Fibroblast of gingiva (primary cell): ENCODE results near the gene GNB1.

Experiments
- DNase-seq: peaks from one replicate; pipeline ENCODE4 v3.0.0-alpha.2; 2011; ENCODE audit warnings: low read depth

The GNB1 gene

DNA sequence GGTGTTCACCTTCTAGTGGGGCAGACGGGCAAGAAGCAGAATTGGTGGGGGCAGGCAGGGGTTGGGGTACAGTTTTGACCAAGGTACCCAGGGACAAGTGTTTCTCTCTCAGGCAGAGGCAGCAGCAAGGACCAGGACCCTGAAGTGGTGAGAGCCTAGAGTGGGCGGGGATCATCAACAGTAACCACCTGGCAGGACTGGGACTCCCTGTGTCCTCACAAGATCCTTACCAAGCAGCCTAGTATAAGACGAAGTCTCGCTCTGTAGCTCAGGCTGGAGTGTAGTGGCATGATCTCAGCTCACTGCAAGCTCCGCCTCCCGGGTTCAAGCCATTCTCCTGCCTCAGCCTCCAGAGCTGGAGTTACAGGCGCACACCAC lies 109.4 kb downstream of the GNB1 start:
- no peak for DNase-seq

DNA sequence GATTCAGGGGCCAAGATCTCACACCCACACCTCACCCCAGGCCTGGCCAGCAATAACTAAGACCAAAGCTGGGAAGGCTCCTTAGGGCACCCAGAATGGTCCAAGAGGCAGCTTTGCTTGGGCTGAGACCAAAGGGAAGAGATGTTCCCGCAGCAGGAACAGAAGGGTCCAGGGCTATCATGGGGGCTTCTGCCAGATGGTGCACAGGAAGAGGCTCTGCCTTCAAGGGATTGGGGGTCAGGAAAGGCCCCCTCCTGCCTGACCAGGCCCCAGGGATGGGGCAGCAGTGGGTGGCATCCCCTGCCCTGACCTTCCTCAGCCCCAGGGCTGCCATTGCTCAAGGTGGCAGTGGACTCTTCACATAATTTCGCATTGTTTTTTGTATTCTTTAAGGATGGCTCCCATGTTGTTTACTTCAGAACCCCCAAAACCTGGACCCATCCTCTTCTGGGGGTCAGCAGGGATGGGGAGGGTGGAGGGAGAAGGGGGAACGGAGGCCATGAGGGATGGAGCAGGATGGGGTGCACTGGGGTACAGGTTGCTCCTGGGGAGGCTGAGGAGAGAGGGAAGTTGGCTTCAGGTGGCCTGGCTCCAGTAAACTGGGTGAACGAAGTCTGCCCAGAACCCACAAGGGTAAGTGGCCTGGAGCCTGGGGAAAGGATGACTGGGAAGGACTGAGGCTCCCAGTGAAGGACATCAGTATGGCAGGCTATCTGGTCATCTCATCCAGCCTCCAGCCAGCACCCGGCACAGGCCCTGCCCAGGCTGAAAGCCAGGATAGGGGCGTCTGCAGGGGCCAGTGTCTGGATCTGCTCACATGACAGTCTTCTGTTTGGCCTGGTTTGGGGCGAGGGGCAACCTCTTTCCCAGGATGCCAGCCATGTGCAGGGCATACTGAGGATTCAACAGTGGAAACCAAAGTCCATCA lies 110.0 kb downstream of the GNB1 start:
- no peak for DNase-seq

DNA sequence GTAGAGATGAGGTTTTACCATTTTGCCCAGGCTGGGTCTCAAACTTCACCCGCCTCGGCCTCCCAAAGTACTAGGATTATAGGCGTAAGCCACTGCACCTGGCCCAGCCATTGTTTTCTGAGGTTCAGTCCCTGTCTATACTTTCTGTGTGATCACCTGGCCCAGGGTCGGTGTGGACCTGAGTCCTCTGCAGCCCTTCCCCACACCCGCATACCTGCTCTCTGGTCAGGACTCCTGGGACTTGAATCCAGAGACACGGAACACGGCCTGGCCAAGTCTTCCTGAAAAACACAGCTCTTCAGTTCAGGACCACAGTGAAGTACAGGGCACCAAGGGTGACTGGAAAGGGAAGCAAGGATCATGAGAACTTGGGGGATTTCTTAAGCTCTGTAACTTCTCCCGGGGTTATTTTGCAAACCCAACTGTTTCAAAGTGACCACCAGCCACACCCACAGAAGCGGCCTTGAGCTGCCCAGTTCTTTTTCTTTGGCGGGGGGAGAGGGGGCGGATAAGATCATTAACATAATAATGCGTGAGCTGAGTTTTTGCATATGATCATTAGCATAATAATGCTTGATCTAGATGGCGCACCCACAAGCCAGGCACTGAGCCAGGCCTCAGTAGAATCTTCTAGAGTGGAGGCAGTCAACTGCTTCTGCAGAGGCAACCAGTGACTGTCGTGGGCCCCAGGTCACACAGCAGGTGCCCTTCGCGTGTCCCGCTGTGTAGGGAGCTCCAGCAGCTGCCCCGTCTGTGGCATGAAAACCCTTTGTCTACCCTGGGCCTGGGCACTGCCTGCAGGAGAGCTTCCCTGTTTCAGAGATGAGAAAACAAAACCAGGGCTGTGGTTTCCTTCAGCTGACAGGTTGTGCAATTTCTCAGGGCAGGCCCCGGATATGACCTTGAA lies 110.9 kb downstream of the GNB1 start:
- DNase-seq: peak; percentile 69

DNA sequence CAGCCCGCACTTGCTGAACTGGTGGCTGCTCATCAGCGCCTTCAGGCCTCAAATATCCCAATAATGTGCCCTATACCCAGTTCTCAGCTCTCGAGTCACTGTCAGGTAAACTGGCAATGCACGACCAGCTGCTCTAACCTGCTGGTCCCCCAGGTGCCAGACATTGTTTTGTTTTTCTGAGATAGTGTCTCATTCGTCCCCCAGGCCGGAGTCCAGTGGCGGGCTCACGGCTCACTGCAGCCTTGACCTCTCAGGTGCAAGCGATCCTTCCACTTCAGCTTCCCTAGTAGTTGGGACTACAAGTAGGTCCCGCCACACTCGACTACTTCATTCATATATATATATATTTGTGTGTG lies 111.6 kb downstream of the GNB1 start:
- DNase-seq: no peak

DNA sequence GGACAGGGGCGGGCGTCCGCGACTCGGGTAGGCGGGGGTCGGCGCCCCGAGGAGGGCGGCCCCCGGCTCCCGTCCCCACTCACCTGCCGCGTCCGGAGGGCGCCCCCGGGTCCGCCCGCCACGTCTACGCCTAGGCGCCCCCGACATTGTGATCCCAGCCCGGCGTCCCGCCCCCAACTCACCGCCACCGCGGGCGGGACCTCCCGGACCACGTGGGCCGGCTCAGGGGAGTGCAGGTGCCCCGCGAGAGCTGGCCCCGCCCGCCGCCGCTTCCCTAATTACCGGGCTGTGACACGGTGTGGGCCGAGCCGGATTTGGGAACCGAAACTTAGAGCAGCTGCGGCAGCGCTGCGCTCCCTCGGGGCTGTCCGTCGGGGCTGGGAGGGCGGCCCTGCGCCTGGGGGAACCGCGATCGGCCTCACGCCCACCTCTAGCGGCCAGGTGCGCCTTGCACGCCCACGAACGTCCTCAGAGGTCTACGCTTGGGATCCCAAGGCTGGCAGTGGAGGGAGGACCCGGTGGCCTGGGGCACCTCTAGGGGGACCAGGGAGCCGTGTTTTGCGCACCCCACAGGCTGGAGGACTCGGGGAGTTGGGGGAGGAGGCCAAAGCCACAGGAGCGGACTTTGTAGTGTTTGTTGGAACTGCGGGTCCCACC lies 112.1 kb downstream of the GNB1 start:
- DNase-seq: no peak

DNA sequence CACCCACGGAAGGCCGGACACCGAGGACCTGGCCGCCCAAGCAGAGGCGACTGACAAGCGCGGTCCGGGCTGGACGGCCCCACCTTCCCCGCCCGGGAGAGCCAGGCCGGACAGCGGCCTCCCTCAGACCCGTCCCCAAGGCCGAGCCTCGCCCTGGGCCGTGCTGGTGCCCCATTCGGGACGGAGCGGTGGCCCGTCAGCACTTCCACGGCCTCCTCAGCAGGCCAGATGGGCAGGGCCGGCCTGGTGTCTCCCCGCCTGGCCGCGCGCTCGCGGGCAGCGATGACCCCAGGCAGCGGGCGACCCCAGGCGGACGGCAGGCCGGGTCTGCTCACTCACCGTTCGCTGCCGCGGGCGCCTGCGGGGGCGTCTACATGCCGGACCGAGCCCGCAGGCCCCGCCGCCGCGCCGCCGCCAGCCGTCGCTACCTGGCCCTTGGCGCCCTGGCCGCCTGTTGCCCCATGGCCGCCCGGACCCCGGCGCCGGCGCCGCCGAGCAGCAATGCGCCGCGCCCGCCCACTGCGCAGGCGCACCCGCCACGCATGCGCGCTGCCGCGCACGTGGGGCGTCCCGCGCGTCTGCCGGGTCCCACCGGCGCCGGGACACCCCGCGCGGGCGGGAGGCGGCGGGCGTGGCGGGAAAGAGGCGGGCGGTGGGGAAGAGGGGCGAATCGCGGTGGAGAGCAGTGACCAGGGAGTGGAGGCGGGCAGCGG lies 112.8 kb downstream of the GNB1 start, which contains the start of gene NADK:
Gene NADK, minus strand, starts transcription at position 521 of the 713 bp plus-strand sequence. CDS start 13,064 bp downstream, outside the sequence.
- DNase-seq: peak; percentile 29

DNA sequence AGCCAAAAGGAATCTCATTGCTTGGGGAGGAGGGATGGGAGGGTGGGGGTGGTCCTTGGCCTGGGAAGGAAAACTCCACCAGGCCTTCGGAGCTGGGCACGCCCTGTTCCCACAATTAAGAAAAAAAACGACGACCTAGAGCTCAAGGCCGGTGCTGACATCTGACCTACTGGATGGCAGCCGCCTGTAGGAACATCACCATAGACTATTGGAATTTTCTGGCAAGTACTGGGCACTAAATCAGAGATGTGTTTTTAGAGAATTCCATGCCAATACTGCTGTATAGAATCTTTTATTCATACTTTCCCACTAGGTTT lies 113.3 kb downstream of the GNB1 start:
- peak; percentile 91 for DNase-seq

DNA sequence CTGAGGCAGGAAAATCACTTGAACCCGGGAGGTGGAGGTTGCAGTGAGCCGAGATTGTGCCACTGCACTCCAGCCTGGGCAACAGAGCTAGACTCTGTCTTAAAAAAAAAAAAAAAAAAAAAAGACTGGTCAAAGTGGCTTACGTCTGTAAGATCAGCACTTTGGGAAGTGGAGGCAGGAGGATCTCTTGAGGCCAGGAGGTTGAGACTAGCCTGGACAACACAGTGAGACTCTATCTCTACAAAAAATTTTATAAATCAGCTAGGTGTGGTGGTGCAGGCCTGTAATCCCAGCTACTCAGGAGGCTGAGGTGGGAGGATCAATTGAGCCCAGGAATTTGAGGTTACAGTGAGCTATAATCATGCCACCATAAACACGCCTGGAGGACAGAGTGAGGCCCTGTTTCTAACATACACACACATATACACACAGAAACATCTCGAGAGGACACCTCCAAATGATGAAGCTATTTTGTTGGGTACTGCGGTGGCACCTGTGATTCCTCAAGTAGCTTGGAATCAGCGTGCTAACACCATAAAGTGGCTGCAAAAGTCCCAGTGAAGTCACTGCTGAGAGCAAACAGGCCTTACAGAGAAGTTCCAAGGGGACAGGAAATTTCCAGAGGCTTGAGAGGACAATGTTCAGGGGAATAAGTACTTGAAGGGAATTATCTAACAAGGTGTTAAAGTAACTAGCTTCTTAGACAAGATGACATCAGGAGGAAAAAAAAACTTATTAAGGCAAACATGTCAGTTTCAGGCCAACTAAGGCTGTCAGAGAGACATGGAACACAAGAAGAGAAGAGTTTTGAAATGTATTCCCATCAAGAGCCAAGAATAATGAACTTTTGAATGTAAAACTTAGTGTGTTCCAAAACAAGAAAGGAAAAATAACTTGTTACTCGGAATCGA lies 114.0 kb downstream of the GNB1 start:
- no peak for DNase-seq

DNA sequence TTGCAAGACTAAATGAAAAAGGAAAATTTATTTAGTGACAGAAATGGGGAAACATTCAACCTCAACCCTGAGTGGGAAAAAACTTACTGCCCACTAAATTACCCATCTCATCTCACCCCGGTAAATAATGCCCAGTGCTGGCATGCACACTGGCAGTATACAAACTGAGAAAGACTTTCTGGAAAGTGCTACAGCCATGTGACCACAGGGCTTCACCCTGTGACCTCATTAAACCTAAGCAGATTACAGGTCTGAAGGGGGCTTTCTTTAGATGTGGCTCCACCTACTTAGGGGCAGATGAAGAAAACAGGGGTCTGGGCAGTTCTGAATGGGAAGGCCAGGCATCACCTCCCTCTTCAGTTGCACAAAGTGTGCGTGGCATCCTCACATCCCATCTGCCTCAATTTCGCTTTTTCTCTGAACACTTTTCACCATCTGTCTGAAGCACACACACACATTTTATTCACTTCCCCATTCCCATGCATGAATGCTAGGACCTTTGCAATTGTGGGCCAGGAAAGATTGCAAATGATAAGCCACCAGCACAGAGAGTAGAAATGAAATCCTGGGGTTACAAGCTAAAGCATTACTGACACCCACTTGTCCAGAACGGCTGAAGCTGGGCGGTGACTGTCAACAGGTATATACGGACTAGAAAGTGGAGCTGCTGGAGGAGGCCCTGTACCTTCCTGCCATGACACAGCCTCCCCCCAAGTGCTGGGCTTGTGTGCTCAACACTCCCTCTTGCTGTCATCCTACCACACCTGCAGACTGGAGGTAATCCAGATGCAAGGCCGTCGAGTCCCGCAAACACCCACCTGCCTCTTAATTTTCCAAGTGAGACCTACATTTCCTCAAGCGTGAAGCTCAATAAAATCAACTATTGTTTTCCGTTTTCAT lies 115.3 kb downstream of the GNB1 start:
- DNase-seq: no peak

DNA sequence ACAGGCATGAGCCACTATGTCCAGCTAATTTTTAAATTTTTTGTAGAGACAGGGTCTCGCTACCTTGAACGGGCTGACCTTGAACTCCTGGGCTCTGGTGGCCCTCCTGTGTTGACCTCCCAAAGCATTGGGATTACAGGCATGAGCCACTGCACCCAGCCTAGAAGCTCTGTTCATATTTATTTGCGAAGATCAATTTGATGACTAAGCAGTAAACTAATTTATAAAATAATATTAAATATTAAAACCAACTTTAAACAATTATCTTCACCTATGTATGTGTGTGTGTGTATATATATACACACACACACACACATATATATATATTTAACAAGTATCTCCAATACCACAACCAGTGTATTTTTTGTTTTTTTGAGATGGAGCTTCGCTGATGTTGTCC lies 117.0 kb downstream of the GNB1 start:
- DNase-seq: no peak

DNA sequence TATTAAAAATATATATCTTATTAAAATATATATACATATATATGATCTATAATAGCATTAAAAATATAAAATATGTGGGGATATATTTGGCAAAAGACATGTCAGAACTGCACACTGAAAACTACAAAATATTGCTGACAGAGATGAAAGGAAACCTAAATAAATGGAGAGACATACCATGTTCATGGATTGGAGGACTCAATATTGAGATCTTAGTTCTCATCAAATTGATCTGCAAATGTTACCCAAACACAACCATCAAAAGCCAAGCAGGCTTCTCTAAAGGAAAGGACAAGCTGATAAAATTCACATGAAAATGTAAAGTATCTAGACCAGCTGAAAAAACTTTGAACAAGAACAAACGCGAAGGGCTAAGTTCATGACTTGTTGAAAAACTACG lies 119.8 kb downstream of the GNB1 start:
- no peak for DNase-seq

DNA sequence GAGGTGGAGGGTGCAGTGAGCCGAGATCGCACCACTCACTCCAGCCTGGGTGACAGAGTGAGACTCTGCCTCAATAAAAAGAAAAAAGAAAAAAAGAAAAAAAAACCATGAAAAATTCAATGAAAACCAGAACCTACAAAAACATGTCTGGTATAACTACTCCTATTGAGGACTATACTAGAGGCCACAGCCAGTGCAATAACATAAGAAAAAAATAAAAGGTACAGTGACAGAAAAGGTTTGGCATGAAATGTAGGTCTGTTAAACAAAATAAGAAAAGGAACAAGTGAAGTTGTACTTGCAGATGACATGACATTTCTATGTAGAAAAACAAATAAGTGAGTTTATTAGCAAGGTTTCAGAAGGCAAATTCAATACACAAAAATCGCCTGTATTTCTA lies 120.8 kb downstream of the GNB1 start:
- DNase-seq: no peak

DNA sequence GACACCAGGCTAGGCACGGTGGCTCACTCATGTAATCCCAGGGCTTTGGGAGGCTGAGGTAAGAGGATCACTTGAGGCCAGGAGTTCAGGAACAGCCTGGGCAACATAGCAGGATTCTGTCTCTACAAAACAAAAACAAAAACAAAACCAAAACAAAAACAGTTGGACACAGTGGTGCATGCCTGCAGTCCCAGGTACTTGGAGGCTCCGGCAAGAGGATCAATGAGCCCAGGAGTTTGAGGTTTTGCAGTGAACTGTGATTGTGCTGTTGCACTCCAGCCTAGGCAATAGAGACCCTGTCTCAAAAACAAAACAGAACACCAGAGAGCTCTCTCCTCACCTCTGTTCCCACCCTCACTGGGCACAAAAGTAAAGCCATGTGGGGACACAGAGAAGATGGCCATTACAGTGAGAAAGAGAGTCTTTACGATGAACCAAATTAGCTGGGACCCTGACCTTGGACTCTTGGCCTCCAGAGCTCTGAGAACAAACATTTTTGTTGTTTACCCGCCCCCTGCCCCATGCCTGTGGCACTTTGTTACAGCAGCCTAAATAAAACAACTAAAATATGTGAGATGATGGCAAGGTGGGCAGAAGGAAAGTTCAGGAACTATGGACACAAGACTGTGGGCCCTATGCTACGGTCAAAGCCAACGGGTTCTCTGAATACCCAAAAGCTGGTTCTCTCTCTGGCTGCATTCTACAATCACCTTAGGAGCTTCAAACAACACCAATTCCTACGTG lies 122.5 kb downstream of the GNB1 start:
- no peak for DNase-seq

DNA sequence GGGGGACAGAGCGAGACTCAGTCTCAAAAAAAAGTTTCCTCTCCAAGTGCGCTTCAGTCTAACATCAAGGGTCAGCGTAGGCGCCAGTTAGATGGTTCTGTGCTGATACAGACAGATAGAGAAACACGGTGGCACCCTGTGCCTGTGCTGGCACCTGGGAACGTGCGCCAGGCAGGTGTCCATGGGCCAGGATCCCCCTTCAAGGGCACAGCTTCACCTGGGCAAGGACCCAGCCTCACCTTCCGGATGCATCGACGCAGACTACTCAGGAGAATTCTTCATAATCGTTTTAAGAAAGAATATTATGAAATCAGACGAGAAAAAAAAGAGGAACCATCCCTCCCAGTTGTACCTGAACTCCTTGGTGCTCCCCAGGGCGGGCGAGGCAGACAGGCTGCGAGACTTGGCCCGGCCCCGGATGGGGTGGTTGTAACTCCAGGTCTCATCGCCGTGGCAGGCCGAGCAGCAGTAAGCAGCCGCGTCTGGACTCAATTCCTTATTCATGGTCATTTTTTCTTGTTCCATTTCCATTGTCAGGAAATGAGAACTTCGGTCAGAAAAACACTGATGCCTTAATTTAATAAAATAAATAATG lies 125.9 kb downstream of the GNB1 start:
- no peak for DNase-seq

DNA sequence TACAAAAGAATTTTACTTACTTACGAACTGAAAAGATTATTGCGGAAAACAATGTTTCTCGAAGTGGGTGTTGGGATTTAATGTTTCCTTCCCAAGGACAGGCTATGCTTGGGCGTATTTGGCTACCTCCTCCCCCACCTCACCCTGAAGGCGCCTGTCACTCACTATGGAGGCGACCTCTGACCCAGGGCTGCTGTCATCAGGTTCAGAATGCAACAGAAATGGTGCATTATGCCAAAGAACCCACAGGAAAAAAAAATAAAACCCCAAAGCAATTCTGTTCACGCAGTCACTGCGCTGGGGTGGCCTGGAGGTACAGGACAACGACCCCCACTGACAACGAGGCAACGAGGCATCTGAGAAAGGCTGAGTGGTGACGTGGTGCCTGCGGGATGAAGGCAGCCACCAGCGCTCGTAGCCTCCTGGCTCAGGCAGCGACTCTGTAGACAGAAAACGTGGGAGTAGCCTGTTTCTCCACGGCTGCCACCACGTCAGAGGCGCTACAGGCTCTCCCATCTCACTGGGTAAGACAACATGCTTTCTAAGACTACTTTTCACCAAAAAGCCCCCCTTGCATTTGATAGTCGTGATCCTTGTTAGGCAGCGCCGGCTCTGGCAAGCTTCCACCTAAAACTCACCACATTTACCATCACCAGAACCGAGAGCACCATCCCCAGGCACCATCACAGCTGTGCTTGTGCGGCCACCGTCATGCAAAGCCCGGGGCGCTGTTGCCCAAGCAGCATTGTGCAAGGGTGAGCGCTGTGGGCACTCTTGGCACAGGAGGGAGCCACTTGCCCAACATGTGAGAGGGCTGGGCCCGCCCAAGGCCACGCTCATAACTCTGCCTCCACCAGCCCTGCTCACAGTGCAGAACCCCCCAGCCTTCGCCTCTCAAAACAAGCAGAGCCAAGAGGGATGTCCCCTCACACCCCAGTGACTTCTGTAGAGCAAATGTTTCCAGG lies 126.9 kb downstream of the GNB1 start:
- DNase-seq: peak; percentile 99

DNA sequence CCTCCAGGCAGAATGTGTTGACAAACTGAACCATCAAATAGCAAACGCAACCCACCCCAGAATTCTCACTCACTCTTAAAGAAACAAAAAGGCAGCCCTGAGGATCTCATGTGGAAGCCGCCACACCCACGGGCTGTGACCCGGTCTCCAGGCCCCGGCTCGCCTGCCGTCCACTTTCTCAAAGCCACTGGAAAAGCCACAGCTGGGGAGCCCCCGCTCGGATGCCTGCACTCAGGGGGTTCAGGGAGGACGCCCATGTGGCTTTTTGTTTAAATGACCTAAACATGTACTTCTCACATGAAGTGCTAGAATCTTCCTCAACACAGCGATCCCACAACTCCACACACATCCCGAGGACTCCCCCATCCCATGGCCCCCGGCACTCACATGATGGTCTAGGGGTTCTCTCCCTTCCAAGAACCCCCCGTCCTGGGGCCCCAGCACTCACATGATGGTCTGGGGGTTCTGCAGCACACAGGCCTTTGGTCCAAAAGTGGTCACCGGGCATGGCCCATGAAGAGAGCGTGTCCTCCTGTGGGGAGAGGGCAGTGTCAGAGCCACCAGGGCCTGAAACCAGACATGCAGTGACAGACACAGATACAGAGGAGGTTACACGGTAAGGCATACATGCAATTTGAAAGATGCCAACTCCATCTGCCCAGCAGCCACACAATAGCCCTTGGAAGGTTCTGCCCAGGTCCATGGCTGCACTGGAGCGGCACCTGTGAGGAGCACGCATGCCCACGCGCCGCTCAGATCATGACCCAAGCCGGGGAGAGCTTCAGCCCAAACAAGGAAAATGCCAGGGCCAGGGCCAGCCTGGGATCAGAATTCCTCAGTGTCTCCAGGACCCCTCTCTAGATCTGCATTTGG lies 129.1 kb downstream of the GNB1 start:
- DNase-seq: no peak

DNA sequence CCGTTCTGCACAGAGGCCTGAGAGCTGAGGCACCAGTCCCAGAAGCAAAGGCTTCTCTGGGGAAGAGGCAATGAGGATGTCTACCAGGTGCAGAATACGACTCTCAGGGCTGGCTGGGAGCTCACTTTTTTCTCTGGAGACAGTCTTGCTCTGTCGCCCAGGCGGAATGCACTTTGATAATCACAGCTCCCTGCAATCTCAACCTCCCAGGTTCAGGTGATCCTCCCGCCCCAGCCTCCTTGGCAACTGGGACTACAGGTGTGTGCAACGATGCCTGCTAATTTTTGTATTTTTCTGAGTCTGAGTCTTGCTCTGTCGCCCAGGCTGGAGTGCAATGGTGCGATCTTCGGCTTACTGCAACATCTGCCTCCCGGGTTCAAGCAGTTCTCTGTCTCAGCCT lies 130.2 kb downstream of the GNB1 start:
- DNase-seq: no peak
